NCI-H187 treated with DMSO at 0.1 percent for 48 hours (cell line): ENCODE measurements around the gene PXK.
"Not testable (repeated sequence)": the region's sequence is repeated elsewhere in the genome, so short reads cannot be mapped to it uniquely, and the experiment has no call there.

Experiments
- DNase-seq: peaks from one replicate; lab custom pipeline; 2025; lab: John Stamatoyannopoulos, UW

PXK gene

DNA sequence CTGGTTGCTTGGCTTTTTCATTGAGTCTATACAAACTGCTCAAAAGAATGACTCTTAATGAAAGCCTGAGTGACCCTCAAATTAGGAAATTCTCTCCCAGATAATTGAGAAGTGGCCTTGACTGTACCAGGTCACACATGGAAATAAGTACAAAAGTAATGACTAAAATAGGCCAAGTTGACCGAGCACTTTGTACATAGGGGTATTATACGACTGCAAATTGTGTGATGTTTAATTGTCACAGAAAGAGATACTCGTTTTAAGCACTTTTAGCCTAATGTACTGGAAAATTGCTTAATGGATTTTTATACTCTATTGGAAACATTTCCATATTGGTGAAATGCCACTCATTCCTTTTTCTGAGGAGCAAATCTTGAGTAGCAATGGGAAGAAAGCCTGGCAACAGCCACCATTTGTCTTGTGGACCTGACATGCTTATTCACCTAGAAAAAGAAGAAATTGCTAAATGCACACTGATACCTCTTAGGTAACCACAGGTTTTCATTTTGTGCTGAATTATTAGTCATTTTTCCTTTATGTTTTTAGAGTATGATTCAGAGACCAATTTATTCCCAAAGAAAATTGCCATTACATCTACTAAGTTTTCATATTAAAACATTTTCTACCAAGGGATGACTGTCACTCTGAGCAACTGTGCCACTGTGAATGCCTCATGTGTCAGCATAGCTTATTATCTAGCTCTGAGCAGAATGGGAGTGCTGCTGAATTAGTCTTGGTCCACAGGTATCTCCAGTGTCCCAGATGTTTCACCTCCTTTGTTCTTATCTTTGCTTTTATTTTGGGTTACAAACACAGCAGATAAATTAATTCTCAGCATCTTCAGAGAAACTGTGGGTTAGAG, 8.9 kb upstream of the PXK start:
- no peak for DNase-seq

DNA sequence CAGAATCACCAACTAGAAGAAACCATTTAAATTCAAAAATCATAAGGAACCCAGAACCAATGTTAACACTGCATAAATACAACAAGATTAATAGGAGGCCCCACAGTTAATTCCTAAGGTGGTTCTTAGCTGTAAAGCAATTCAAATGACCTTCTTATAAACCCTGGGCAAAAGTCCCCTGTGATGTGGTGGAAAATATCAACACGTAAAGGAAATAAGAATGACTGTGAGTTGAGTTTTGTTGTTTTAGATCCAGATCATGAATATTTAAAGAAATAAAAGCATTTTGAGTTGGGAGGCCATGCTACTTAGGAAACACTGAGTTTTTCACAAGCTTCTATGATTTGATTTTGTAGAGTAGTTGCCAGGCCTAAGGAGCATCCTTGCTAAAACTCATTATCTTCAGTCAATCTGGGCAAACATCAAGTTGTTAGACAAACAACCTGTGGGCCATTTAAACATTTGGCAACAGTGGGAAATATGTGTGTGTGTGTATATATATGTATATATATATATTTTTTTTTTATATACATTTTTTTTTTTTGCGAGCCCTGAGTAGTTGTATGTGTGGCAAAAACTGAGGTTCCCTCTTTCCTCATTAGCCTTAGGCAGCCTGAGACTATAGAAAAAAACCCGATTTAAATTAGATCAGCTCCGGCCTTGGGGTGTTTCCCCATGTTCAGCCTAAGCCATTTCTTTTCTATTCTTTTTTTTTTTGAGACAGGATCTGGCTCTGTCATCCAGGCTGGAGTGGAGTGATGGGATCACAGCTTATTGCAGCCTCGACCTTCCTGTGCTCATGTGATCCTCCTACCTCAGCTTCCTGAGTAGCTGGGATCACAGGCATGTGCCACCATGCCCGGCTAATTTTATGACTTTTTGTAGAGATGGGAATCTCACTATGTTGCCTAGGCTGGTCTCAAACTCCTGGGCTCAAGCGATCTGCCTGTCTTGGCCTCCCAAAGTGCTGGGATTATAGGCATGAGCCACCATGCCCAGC, 8.0 kb upstream of the PXK start:
- DNase-seq, result no peak

DNA sequence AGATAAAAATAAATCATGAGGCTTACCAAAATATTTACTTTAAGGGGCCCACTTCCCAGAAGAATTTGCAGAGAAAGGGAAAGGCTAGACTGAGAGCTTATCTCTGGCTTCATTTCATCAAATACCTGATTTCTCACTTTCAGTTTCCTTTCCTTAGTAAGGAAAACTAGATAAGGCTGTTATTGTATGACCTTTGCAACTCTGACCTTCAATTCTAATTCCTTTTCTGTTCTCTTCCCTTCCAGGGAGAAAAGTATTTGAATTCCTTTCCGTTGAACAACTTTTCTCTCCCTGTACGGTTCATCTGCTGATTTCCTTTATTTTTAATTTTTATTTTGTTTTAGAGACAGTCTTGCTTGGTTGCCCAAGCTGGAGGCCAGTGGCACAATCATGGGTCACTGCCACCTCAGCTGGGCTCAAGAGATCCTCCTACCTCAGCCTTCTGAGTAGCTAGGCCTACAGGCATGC, 7.1 kb upstream of the PXK start:
- no peak for DNase-seq

DNA sequence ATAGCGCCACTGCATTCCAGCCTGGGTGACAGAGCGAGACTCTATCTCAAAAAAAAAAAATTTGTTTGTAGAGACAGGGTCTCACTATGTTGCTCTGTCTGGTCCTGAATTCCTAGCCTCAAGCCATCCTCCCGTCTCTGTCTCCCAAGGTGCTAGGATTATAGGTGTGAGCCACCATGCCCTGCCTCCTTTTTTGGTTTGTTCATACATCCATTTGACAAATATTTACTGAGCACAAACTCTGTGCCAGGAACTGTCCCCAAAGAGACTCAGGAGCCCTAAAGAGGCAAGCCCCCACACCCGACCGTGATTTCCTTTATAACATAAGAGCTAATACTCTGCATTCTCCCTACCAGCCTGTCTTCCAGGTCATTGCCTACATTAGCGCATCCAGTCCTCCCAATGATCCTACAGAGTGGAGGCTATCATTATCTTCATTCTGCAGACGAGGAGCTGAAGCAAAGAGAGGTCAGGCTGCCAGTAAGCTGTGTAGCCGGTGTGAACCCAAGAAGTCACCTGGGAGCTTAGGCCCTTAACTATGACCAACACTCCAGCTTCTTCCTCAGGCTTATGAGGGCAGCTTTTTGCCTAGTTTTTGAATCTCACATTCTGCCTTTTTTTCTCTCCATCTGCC, 6.3 kb upstream of the PXK start:
- no peak for DNase-seq

DNA sequence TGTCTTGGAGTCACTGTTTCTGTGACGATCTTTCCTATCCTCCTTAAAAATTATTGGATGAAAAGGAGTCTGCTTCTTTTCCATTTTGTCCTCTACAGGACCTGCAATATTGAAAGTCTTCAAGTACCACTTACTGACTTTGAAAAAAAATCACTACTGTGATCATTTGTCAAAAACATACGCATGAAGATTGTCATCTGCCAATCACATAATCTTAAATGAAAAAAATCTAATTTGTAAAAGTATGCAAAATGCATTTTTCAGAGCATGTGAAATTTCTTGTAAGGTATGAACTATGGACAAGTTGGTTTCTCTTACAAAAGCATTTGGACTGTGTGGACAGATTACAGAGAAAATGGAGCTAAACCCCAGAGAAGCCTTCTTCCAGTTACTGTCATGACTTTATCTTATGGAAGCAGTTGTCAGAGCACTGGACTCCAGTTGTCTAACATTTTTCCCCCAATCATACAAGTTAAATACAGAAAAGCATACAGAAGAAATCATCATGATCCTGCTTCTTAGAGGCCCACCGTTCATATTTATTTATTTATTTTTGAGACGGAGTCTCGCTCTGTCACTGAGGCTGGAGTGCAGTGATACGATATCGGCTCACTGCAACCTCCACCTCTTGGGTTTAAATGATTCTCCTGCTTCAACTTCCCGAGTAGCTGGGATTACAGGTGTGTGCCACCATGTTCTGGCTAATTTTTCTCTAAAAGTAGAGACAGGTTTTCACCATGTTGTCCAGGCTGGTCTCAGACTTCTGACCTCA, 3.4 kb upstream of the PXK start:
- DNase-seq, result no peak

DNA sequence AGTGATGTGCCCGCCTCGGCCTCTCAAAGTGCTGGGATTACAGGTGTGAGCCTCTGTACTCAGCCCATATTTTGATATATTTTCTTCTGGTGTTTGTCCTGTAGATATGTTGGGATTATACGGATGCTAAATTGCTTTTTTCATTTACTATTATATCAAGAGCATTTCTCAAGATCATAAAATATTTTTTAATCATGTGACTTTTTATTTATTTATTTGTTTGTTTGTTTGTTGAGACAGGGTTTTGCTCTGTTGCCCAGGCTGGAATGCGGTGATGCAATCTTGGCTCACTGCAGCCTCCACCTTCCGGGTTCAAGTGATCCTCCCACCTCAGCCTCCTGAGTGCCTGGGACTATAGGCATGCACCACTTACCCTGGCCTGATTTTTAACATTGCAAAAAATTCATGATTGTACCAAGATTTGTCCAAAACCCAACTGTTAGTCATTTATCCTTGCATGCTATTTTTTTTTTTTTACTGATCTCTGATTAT, 2.7 kb upstream of the PXK start:
- no peak for DNase-seq

DNA sequence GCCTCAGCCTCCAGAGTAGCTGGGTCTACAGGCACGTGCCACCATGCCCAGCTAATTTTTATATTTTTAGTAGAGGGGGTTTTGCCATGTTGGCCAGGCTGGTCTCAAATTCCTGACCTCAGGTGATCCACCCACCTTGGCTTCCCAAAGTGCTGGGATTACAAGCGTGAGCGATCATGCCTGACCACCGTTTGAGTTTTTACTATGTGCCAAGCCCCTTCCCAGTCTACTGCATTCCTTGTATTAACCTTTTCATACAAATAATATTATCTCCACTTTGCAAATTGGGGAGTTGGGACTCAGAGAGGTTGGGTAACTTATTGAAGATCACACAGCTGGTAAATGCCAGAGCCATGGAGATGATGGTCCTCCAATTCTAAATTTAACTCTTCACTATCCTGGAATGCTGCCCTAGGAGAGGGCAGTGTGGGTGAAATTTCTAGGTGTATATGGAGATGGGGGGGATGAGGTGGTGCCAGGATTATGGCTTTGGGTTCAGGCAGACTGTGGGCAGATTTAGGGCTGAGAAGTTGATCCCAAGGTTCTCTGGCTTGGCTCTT, 1.0 kb upstream of the PXK start:
- no peak for DNase-seq

DNA sequence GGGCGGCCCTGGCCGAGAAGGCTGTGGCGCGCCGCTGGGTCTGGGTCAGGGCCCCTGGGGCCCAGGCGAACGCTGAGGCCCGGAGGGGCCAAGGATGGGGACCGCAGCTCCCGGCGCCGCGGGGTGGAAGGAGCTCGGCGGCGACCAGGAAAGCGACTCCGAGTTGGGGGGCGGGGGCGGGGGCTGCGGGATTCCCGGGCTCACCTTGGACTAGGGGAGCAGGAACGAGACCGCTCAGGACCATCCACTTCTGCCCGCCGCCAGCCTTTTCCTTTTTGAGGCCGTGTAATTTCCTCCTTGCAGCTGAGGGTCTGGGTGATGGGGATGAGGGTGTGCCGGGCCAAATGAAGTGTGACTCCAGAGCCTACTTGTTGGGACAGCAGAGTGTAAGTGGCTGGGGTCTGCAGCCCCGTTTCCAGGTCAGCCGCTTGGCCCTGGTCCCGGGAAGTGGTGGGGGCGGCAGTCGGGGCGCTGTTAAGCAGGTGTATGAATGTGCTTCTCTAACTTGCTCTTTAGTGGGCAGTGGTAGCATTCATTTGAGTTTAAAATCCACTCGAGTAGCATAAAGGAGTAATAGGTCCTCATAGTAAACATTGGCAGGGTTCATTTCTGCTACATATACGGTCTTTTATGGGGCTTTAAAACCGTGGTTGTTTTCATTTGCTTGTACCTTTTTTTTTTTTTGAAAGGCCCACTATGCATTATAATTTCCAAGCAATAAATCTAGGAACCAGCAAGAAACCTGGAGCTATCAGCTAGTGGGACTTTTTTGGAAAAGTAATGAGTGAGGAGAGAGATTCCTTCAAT, 717 bp downstream of the PXK start:
- DNase-seq, result no peak

DNA sequence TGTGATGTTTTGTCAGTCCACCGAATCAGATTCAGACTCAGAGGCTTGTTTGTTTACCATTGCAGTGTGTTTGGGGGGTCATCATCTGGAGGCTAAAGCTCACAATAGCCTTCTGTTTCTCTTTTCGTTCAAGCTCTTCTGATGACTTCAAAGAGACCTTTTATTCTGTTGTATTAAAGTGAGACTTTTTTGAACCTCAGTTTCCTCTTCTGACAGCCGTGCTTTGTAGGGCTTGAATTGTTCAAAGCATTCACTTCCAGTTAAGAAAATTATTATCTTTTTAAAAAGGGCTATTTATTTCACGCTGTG, 1.3 kb downstream of the PXK start:
- DNase-seq, result no peak

DNA sequence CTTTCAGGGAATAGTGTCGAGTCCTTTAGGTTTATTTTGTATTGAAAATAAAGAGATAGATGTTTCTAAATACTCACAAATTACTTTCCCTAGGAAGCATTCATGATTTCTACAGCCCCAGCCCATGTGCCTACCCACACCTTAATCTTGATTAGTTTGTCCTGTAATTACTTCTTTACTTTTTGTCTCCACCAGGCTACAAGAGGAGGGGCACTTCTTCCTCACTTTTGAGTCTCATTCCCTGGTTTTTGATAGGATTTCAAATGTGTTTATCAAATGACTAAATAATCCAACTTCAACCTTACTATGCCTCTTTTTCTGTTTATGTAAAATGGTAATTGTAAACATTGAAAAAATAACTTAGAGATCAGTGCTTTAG, 1.8 kb downstream of the PXK start:
- no peak for DNase-seq

DNA sequence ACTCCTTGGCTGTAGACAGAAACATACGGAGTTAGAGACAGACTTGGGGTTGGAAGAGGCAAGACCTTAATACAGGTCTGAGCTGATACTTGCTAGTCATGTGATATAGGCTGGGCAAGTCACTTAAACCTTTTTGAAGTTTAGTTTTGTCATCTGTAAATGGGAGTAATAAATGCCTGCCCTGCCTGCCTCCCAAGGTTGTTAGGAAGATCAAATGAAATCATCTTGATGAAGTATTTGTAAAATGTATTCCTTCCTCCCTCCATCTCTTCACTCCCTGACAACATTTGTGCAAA, 2.9 kb downstream of the PXK start:
- no peak for DNase-seq

DNA sequence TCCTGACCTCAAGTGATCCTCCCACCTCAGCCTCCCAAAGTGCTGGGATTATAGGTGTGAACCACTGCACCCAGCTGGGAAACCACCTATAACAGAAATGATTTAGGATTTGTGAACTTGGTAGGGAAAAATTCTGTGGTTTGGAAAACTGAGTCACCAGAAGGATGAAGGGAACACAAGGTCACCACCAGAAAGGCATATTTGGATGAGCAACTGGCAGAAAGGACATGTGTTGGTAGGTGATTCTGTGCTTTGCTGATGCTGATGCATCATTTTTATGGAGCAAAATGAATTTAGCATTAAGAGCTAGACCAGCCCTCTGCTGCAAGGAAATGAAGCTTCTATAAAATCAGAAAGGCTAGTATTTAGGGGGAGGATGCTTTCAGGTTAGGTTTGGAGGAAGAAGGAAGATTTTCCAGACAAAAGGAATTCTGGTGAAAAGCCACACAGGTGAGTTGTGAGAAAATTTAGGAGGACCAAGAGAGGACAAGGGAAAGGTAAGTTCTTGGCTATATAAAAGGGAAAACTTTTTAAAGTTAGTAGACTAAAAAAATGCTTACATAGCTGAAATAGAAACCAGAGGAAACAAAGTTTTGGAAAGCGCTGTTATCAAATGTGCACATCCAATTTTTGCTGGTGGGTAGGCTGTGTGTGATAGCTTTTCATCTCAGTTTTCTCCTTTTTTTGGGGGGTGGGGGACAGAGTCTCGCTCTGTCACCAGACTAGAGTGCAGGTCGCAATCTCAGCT, 3.6 kb downstream of the PXK start:
- DNase-seq, result no peak

DNA sequence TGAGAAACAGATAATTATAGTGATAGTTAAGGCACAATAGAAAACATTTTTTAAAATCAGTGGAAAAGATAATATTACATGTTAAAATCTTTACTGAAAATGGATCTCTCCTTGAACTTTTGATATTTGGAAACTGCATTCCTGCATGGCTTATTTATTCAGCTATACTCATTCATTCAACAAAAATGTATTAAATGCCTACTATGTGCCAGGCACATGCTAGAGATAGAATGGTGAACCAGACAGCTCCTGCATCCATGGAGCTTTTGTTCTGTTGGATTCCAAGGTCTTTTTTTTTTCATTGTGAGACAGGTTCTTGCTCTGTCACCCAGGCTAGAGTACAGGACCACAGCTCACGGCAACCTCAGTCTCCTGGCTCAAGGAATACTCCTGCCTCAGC, 4.5 kb downstream of the PXK start:
- DNase-seq, result no peak

DNA sequence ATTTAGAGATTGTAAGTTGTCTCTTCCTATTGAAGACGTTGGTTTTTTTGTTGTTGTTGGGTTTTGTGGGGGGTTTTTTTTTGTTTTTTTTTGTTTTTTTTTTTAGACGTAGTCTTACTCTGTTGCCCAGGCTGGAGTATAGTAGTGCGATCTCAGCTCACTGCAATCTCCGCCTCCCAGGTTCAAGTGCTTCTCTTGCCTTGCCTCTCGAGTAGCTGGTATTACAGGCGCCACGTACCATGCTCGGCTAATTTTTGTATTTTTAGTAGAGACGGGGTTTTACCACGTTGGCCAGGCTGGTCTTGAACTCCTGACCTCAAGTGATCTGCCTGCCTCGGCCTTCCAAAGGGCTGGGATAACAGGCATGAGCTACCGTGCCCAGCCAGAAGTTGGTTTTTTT, 6.5 kb downstream of the PXK start:
- not testable (repeated sequence) for DNase-seq

DNA sequence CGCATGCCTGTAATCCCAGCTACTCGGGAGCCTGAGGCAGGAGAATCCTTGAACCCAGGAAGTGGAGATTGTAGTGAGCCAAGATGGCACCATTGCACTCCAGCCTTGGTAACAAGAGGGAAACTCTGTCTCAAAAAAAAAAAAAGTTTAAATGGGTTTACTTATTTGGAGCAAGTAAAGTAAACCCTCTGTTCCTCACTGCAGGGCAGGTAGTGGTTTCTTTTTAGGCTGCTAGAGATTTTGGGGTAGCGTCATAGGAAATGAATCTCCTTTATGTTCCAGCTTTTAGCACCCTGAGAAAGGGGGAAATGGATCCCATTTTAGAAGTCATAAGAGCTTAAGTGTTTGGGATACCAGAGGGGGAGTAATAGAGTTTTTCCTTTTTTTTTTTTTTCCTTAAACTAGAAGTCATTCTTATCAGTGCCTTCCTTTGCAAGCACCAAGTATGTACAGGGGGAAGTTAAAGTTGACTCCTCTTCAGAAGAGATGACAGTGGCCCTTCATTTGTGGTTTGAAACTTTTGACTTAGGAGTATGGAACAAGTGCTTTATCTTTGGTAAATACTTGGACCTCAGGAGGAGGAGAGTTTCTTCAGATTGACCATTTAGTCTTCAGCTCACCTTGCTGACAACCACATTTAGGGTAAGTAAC, 8.0 kb downstream of the PXK start:
- DNase-seq, result no peak

DNA sequence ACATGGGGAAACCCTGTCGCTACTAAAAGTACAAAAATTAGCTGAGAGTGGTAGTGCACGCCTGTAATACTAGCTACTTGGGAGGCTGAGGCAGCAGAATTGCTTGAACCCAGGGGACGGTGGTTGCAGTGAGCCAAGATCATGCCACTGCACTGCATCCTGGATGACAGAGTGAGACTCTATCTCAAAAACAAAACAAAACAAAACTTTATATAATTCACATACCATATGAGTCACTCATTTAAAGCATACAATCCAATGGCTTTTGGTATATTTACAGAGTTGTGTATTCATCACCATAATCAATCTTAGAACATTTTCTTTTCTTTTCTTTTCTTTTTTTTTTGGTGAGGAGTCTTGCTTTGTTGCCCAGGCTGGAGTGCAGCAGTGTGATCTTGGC, 8.7 kb downstream of the PXK start:
- no peak for DNase-seq

DNA sequence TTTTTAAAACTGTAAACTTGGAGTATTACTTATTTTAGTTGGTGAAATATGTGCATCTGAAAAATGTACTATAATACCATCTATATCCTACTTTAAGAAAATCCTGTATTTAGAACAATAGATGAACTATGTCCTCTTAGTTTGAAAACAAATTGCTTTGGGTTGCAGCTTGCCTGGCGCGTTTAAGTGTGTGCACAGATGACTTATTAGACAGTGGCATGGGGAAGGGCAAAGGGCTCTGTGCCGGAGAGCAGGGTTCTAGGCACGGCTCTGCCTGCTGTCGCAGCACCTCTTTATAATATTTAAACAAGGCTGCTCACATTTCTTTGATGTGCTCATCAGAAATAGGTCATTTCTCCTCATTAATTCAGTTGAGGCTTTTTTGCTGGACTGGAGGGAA, 10.0 kb downstream of the PXK start:
- no peak for DNase-seq

DNA sequence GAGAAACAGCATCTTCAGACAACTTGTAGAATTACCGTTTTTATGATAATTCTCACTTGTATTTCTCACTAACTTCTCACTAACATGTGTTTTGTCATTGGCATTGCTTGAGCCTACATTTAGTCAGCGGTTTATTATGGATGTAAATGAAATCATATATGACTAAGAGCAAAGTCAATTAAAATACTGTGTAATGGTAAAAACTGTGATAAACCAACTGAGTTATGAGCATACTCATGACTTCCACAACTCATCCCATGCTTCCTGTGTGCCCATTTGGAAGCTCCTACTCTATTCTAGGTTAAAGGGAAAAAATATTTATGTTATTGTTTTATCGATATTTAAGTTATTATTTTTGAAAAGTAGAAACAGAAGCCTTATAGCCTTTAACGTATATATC, 12.8 kb downstream of the PXK start:
- no peak for DNase-seq

DNA sequence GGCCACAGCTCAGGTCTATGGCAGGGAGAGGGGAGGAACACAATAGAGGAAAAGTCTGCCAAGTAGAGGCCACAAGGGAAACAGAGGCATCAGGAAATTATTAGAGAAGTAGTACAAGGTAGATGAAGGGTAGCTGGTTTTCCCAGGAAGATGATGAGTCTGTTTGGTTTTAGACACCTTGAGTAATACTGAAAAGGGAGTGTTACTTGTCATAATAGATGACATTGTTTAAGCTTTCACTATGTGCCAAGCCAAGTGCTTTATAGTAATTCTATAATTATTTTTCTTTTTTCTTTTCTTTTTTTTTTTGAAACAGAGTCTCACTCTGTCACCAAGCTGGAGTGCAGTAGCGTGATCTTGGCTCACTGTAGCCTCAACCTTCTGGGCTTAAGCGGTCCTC, 13.7 kb downstream of the PXK start:
- no peak for DNase-seq

DNA sequence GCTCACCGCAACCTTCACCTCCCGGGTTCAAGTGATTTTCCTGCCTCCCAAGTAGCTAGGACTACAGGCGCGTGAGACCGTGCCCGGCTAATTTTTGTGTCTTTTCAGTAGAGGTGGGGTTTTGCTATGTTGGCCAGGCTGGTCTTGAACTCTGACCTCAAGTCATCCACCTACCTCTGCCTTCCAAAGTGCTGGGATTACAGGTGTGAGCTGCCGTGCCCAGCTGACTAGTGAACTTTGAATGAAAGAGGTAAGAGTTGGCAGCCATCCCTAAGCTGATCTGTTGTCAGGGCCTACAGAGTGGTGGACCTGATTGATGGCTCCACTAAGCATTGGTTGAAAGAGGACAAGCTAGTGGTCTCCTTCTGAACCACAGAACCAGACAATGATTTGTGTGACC, 15.3 kb downstream of the PXK start:
- no peak for DNase-seq
